Activated CD4-positive, alpha-beta T cell treated with anti-CD3 and anti-CD28 coated beads, Interleukin-2, amount 50 U/mL, for 4 hours (primary cell): Measurements from ENCODE around the gene TAF9.
"Not testable (repeated sequence)": the region's sequence is repeated elsewhere in the genome, so short reads cannot be mapped to it uniquely, and the experiment has no call there.

Source experiments
- DNase-seq, 2 experiments: peaks; one replicate each; pipeline ENCODE4 v3.0.0-alpha.2; 2020

Gene TAF9

GRCh38 chr5:69335341-69335935 lies 33.9 kb downstream of the TAF9 start:
- DNase-seq = no peak

GRCh38 chr5:69334793-69335268 lies 34.5 kb downstream of the TAF9 start:
- DNase-seq = peak; percentile 67 to 70

GRCh38 chr5:69333668-69334315 lies 35.5 kb downstream of the TAF9 start:
- not testable (repeated sequence) for DNase-seq

GRCh38 chr5:69331528-69332445 lies 37.5 kb downstream of the TAF9 start:
- DNase-seq = no peak

GRCh38 chr5:69329905-69330489 lies 39.3 kb downstream of the TAF9 start:
- no peak for DNase-seq

GRCh38 chr5:69326365-69326764 lies 43.0 kb downstream of the TAF9 start:
- DNase-seq = no peak

GRCh38 chr5:69317391-69317790 lies 51.9 kb downstream of the TAF9 start:
- DNase-seq = no peak

- no peak for DNase-seq
Observed at GRCh38 chr5:69315972-69316371, 53.3 kb downstream of the TAF9 start.
